Activated CD4-positive, CD25-positive, alpha-beta regulatory T cell (primary cell): ENCODE measurements around the gene UBE3C.
"Not testable (repeated sequence)": the region's sequence is repeated elsewhere in the genome, so short reads cannot be mapped to it uniquely, and the experiment has no call there.

Source experiments
- DNase-seq, 4 experiments: peaks; one replicate each; lab custom pipeline; 2025; lab: John Stamatoyannopoulos, UW

Gene UBE3C

DNA sequence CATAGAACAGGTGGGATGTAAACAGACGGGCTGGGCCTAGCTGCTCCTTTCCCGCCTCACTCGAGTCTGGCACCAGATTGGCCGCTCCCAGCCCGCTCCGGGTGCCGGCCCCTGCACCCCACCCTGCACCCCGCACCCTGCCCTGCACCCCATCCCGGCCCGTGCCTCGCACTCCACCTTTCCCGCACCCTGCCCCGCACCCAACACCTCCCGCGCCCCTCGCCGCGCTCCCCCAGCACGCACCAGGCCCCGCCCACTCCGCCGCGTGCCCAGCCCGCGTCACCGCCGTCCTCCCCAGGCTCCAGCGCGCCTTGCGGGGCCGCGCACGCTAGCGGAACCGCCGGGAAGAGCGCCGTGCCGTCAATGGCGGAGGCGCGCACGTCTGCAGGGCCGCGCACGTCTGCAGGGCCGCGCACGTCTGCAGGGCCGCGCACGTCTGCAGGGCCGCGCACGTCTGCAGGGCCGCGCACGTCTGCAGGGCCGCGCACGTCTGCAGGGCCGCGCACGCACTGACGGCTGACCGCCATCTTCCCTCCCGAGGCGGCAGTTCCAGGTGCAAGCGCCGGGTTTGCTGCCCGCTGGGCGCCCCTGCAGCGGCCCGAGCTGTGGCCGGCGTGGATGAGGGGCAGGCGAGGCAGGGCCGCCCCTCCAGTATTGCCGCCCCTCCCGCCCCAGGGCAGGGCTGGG, at the start of gene UBE3C:
Gene UBE3C, plus strand, starts transcription at position 503 of the 687 bp plus-strand sequence. CDS start 347 bp downstream, outside the sequence.
- peak; percentile 83 to 89 (median 86) for DNase-seq

DNA sequence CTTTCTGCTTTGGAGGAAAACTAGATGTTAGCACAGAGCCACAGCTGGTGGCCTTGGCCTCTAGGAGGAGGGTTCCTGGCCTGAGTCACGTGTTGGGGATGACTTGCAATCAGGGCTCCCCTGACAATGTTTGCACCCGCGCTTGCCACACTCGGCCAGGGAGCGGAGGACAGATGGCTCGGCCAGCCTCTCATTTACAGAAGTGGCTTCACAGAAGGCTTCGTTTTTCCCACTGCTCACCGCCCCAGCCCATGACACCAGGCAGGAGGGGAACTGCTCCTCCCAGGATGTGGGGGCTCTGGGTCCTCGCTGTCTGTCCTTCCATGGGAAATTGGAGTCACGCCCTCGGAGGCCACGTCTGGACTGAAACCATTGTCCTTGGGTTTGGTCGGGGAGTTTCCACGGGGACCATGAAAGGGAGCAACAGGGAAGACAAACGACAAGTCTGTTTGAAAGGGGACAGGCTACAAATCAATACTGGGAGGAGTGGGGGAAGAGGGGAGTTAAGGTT, 49.6 kb upstream of the UBE3C start:
- DNase-seq, result no peak

DNA sequence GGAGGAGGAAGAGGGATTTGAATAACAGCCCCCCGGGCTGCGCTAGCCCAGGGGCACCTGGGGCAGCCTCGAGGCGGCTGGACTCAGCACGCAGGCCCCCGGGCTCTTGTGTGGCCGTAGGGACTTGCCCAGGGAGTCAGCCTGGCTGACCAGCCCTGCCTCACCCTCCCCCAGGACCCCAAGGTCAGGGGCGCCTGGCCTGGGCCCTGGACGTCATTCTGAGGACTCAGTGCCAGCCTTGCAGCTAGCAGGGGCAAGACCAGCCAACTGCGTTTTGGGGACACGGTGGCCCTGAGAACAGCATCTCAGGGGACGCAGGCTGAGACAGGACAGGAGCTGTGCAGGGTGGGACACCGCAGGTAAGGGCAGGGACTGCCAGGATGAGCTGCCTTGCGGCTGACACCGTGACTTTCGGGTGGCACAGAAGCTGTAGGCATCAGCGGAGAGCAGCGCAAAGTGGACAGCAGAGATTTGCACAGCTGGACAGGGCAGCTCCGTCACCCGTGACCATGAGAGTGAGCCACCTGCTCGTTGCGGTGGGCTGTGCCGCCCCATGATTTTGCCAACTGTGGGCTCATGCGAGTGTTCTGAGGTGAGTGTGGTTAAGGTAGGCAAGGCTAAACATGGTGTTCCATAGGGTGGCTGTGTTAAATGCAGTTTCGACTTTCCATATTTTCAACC, 48.1 kb upstream of the UBE3C start:
- no peak for DNase-seq

DNA sequence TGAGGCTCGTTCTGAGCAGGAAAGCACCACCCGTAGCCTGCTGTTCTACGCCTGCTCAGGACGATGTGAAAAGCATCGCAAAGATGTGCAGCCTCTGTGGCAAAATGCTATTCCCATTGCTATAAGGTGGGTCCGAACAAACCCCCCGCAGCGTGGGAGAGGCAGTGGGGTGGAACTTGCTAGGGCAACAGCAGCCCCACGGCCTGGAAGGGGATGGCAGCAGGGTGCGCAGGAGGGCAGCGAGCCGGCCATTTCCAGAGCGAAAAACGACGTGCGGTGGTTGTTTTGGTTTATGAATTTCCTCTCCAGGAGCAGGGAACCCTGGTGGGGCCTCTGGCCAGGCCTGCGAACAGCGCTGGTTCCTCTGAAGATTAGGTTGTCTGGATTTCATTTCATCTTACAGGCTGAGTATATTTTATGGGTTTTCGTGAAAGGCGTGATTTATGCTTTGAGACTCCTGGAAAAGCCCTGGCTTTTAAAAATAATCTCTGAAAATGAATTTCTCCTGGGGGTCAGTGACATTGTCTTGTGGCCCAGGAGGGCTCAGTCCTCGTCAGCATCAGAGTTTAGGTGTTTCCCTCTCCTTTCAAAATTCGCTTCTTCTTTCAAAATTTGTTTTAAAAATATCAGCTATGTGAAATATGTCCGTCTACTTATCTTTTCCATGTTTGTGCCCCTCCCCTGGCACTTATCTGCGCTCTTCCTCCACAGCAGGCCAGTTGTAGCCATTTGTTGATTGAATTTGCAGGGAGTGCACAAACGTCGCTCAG, 42.3 kb upstream of the UBE3C start:
- DNase-seq, result no peak

DNA sequence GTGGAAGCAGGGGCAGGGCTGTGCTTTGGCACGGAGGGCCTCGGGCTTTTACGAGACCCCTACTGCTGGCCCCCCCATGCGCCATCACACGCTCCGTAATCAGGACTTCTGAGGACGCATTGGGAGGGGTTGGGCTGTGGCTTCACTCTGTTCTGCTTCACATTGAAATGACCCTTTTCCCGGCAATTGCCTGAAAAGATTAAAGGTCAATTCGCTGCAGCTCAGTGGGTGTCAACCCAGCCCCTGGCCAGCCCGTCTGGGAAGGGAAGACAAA, 41.7 kb upstream of the UBE3C start:
- no peak for DNase-seq

DNA sequence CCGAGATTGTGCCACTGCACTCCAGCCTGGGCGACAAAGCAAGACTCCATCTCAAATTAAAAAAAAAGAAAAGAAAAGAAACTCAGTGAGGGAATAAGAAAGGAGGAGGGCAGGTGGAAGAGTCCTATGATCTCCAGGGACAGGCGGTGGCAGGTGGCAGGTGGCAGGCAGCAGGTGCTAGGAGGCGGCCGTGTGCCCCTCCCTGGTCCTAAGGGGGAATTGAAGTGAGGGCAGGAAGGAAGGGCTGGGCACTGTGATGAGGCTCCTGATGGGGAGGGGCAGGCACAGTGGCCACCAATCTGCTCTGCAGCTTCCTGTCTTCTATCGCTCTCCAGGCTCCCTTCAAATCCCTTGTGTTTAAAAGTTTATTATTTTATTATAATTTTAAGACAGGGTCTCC, 41.2 kb upstream of the UBE3C start:
- DNase-seq, result no peak

DNA sequence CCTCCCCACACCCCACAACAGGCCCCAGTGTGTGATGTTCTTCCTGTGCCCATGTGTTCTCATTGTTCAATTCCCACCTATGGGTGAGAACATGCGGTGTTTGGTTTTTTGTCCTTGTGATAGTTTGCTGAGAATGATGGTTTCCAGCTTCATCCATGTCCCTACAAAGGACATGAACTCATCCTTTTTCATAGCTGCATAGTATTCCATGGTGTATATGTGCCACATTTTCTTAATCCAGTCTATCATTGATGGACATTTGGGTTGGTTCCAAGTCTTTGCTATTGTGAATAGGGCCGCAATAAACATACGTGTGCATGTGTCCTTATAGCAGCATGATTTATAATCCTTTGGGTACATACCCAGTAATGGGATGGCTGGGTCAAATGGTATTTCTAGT, 38.7 kb upstream of the UBE3C start:
- not testable (repeated sequence) for DNase-seq

DNA sequence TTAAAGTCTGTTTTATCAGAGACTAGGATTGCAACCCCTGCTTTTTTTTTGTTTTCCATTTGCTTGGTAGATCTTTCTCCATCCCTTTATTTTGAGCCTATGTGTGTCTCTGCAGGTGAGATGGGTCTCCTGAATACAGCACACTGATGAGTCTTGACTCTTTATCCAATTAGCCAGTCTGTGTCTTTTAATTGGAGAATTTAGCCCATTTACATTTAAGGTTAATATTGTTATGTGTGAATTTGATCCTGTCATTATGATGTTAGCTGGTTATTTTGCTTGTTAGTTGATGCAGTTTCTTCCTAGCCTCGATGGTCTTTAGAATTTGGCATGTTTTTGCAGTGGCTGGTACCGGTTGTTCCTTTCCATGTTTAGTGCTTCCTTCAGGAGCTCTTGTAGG, 35.1 kb upstream of the UBE3C start:
- not testable (repeated sequence) for DNase-seq

DNA sequence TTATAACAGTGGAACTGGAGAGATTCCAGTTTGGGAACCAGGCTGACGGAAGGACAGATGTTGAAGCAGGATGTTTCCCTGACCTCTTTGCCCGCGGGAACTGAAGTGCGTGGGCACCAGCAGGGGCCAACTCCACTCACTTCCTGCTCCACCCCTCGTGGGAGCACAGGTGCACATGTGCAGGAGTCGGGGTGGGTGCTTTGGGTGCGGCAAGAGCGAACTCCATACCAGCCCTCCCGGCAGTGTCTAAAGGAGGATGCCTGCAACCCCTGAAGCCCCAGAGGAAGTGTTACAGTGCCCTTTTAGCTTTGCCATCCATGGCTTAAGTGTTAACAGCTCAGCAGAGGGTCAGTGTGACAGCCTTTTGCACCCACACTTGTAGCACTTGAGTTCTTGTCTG, 27.4 kb upstream of the UBE3C start:
- no peak for DNase-seq

DNA sequence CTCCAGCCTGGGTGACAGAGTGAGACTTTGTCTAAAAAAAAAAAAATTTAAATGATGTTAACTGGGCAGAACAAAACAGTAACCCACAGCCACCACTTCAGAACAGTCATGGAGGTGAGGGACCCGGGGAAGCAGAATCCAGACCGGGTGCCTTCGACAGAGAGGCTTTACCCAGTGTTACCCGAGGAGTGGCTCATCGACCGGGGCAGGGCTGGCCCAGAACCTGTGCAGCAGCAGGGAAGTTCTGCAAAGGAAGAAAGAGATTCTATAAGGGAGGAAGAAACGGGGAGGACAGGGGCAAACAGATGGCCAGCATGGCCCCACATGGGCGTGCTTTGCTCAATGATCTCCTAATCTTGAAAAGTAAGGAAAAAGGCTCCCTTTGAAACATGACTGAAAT, 26.0 kb upstream of the UBE3C start:
- DNase-seq, result no peak

DNA sequence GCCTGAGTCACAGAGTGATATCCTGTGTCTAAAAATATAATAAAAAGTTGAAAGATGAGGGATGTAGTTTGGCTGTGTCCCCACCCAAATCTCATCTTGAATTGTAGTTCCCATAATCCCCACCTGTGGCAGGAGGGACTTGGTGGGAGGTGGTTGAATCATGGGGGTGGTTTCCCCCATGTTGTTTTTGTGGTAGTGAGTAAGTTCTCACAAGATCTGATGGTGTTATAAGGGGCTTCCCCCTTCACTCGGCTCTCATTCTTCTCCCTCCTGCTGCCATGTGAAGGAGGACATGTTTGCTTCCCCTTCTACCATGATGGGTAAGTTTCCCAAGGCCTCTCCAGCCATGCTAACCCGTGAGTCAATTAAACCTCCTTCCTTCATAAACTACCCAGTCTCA, 25.1 kb upstream of the UBE3C start:
- no peak for DNase-seq

DNA sequence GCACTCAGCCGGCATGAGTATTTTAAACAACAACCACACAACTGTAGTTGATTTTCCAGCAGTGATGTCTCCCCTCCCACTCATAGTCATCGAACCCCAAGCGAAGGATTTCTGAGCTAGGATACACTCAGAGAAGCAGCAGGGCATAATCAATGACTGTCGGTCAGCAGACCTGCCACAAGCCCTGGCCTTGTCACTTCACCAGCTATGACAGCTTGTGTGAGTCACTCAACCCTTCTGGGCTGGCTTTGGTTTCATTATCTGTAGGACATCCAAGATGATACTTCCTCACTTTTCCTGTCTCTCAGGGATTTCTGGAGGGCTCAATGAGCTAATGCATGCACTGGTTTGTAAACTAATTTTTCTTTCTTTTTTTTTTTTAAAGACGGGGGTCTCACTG, 22.0 kb upstream of the UBE3C start:
- DNase-seq, result no peak

DNA sequence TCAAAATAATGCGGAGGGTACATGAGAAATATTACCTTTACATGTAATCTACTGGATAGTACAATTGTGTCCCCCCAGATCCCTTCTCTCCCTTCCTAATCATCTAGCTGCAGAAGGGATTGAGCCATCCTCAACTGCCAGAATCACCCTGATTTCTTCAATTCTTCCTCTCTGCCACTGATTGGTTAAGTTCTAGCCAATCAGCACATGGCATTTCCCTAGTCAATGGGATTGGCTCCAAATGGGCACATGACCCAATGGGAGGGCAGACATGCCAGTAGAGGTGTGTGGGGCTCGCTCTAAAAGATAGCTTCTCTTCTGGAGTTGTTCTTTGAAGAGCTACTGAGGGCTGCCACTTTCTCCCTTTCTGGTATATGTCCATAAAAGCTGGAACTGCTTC, 20.9 kb upstream of the UBE3C start:
- DNase-seq, result no peak

DNA sequence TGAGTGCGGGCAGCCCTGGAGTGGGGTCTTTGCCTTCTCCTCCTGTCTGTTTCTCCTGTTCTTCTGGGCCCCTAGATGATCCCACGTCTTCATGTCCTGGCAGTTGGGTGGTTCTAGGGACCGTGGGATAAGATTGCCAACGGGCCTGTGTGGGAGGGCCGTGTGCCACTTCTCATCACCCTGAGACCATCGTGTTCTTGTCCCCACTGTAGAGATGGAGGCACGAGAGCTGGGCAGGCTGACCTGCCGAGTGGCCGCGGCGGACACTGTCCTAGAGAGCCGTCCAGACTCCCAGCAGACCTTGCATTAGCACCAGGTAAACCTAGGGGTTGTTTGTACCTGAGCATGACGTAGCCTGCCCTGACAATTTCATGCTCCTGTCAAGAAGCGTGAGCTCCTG, 18.5 kb upstream of the UBE3C start:
- DNase-seq, result no peak

DNA sequence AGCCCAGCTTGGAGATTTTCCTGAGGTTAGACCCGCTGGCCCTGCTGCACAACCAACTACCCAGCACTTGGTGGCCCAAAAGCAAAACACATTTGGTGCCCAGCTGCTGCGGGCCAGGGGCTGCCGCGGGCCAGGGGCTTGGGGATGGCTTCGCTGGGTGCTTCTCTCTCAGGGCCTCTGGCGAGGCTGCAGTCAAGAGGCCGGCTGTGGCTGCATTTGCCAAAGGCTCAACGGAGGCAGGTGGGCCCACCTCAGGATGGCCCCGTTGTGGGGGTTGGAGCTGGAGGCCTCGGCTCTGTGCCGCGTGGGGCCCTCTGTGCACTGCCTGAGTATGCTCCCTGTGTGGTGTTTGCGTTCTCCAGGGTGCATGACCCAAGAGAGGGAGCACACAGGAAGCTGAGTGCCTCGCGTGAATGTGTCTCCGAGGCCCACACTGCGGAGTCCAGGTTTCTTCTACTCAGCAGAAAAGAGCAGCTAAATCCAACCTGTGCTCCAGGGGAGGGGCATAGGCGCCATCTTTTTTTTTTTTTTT, 17.5 kb upstream of the UBE3C start:
- no peak for DNase-seq

DNA sequence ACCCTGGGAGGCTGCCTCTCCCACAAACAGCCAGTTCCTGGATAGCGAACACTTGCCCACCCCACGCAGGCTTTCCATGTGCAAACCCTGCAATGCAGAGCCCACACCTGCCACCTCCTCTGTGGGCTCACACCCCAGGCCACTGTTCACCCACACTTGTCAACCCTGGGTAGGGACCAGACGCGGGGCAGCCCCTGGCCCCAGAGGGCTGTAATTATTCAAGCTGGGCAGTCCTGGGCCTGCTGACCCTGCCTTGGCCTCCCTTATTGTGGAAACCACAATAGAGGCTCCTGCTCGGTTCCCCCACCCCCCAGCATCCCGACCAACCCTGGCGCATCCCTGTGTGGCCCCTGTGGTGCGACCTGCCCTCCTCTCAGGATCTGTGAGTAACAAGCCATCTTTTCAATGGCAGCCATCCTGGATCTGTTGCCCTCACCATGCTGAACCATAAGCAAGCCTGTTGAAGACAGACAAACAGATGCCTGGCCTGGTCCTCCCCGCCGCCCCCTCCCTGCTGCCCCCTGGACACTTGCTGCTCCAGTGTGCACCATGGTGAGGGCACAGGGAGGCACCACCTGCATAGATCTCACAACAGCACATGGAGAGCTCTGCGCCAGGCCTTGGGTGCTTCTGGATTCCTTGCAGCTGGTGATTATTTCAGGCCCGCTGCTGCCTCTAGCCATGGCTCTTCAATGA, 15.8 kb upstream of the UBE3C start:
- no peak for DNase-seq

DNA sequence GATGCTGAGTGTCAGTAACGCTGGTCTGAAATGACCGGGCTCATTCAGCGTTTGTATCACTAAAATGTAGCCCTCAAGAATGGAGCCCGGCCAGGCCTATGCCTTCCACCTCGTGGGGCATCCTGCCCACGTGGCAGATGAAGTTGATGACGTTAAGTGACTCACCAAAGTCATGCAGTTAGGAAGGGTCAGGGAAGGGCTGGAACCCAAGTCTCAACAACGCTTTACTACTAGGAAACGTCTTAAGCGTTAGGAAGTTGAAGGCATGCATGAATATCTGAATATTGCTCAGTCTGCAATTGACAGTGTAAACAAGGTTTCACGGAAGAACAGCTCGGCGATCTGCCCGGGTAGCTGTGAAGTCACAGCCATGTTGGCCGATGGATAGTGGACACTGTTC, 14.0 kb upstream of the UBE3C start:
- DNase-seq, result no peak

DNA sequence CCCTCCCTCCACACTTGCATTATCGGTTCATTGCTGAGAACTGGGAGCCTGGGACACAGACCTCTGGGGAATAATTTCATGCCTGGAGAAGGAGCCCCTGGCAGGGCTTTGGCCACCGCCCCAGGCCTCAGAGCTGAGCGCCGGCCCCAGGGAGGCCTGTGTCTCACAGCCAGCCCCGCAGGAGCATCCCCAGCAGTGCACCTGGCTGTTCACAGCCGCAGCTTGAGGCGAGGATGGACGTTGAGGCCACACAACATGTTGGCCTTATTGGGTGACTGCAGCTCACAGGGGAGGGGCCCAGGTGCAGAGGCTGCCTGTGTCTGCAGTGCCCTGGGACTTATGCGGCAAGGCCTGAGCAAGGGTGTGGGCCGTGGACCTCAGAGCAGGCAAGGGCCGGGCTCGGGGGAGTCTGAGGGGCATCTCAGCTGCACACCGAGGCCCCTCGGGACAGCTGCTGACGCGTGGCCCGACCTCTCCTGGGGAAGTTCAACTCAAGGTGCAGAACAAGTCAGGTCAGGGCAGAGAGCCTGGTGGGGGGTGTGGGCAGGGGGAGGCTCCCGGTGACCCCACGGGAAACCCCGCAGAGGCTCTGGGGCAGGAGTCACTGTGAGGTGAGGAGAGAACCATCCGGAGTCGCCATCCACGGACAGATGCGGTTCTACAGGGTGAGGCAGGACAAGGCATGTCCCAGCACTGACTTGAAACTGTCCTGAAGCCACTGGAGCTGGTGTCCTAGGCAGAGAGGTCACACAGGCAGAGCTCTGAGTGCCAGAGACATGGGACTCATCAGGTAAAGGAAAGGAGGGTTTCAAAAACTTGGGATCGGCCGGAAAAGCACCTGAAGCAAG, 13.1 kb upstream of the UBE3C start:
- DNase-seq, result no peak

DNA sequence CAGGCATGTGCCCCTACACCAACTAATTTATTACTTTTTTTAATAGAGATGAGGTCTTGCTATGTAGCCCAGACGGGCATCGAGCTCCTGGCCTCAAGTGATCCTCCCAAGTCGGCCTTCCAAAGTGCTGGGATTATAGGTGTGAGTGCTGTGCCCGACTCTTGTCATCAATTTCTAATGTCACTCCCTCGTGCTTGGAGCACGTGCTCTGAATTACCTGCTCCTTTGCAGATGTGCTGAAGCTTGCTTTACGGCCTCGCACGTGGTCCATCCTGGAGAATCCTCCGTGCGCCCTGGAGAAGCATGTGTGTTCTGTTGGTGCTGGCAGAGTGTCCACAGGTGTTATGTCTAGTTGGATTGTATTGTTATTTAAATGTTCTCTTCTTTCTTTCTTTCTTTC, 11.8 kb upstream of the UBE3C start:
- no peak for DNase-seq

DNA sequence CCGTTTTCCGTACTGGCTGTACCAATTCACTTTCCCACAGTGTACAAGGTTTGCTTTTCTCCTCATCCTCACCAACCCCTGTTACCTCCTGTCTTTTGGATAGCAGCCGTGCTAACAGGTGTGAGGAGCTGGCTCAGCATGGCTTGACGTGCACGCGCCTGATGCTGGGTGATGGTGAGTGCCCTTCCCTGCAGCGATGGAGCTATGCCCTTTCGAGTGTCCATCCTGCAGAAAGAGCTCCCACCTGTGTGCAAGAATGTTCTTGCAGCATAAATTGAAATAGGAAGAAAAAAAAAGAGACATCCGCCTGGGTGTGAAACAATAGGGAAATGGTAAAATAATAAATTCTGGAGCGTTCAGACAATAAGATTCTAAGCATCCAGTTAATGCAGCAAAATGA, 9.5 kb upstream of the UBE3C start:
- DNase-seq, result no peak

DNA sequence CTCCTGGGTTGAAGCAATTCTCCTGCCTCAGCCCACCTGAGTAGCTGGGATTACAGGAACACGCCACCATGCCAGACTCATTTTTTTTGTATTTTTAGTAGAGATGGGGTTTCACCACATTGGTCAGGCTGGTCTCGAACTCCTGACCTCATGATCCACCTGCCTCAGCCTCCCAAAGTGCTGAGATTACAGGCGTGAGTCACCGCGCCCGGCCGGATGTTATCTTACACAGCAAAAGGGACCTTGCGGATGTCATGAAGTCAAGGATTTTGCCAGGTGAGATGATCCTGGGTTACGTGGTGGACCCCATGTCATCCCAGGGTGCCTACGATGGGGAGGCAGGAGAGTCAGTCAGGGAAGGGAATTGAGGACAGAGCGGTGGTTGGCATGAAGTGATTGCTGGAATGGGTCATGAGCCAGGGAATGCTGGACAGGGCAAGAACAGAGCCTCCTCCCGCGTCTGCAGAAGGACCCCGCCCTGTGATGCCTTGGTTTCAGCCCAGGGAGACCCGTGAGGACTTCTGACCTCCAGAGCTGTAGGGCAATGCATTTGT, 8.7 kb upstream of the UBE3C start:
- no peak for DNase-seq
